ENCODE measurements around the gene LRRC46.

DNA sequence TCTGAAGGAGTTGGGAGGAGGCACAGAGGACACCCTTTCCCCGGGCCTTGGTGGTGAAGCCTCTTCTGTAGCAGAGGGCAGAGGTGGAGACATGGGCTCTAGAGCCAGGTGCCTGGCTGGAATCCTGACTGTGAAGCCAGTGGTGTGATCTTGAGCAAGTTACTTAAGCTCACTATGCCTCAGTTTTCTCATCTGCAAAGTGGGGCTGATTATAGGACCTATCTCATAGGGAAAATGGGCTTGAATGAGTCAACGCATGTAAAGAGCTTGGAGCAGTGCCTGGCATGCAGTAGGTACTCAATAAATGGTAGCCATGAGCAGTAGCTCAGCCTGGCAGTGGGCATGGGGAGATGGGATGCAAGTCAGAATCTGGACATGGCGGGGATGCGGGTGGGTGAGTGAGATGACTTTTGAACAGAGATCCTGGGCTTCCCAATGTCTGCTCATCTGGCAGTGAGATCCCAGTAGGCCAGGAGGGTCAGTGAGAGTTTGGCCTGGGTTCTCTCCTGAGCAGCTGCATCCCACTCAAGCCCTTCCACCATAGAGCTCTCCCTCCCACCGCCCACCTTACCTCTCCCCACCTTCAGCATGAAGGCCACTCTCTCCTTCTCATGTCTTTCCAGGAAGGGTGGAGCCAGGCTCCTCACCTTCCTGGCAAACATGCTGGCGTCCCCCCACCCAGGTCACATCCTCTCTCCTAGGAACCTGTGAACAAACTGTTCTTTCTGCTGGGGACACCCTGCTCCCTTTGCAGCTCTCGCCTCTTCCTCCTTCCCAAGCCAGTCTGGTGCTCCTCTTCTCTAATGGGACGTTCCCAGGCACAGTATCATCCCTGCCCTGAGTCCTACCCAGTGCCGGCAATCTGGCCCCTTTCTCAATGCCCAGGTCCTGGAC lies 51.5 kb downstream of the LRRC46 start:
- TF ChIP-seq, protein P1, sequence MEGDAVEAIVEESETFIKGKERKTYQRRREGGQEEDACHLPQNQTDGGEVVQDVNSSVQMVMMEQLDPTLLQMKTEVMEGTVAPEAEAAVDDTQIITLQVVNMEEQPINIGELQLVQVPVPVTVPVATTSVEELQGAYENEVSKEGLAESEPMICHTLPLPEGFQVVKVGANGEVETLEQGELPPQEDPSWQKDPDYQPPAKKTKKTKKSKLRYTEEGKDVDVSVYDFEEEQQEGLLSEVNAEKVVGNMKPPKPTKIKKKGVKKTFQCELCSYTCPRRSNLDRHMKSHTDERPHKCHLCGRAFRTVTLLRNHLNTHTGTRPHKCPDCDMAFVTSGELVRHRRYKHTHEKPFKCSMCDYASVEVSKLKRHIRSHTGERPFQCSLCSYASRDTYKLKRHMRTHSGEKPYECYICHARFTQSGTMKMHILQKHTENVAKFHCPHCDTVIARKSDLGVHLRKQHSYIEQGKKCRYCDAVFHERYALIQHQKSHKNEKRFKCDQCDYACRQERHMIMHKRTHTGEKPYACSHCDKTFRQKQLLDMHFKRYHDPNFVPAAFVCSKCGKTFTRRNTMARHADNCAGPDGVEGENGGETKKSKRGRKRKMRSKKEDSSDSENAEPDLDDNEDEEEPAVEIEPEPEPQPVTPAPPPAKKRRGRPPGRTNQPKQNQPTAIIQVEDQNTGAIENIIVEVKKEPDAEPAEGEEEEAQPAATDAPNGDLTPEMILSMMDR (IDR thresholded peaks at IDR 0.05 in 2 of 3, conservative IDR thresholded peaks at IDR 0.05 in 1 of 3; ENCODE audit: control insufficient read depth in 2 of 3, extremely low read depth in 1 of 3, insufficient read depth in 1 of 3, low read depth in 3 of 3, low read length in 3 of 3) = no peak
- TF ChIP-seq GATAD2B (conservative IDR thresholded peaks at IDR 0.05; ENCODE audit: low read depth) (no peak), MYC (IDR thresholded peaks at IDR 0.05; ENCODE audit: insufficient read depth, insufficient read length, insufficient replicate concordance, low read length, severe bottlenecking) (no peak), HDAC2 (IDR thresholded peaks at IDR 0.05) (no peak)
